IPS-NIHi7 (cell line): ENCODE results near the gene UBXN6.

Experiments used
- DNase-seq: peaks from one replicate; pipeline ENCODE4 v3.0.0; 2012; ENCODE audit warnings: mixed read lengths; ENCODE audit errors: extremely low spot score

Gene UBXN6

GRCh38 chr19:4409123-4409933 lies 48.3 kb downstream of the UBXN6 start:
- peak; percentile 67 for DNase-seq

- DNase-seq, result no peak
Measured at GRCh38 chr19:4406626-4407025, 51.0 kb downstream of the UBXN6 start.

GRCh38 chr19:4405977-4406376 lies 51.6 kb downstream of the UBXN6 start:
- no peak for DNase-seq

GRCh38 chr19:4403005-4403761 lies 54.4 kb downstream of the UBXN6 start:
- no peak for DNase-seq

GRCh38 chr19:4402171-4403004 lies 55.2 kb downstream of the UBXN6 start, which contains the start of gene CHAF1A:
CHAF1A (plus strand) TSS chr19:4402640; CDS start chr19:4402763, 123 bp downstream.
- peak; percentile 99 for DNase-seq

- no peak for DNase-seq
Measured at GRCh38 chr19:4401769-4402170, 55.8 kb downstream of the UBXN6 start.

- DNase-seq, result peak; percentile 87
Measured at GRCh38 chr19:4400135-4400936, 57.3 kb downstream of the UBXN6 start, which contains the start of gene SH3GL1. SH3GL1 (minus strand) TSS chr19:4400547; CDS start chr19:4400368, 179 bp downstream.

- no peak for DNase-seq
Measured at GRCh38 chr19:4399812-4400134, 57.8 kb downstream of the UBXN6 start.

GRCh38 chr19:4396949-4397783 lies 60.4 kb downstream of the UBXN6 start:
- DNase-seq, result no peak
